MM.1S (cell line): ENCODE measurements around the gene RPH3AL.

Source experiments
- DNase-seq: peaks from one replicate; pipeline ENCODE4 v3.0.0-alpha.2; 2015
- H2AFZ ChIP-seq: fragments of 300-600 bp; sonication (generic); 2 replicates; pipeline ENCODE4 v1.6.0; 2016; ENCODE audit warnings: antibody characterized with exemption, low read length
- H3F3A ChIP-seq: fragments of 300-600 bp; sonication (generic); 2 replicates; pipeline ENCODE4 v1.6.1; 2016; ENCODE audit warnings: mild to moderate bottlenecking, antibody characterized with exemption, low read length, moderate library complexity, mixed read lengths; ENCODE audit not compliant: insufficient read depth
- H3K27ac ChIP-seq: fragments of 300-600 bp; sonication (generic); 2 replicates; pipeline ENCODE4 v1.5.1; 2016; ENCODE audit warnings: mild to moderate bottlenecking, low read length
- H3K27me3 ChIP-seq: fragments of 300-600 bp; sonication (generic); replicated peaks from 2 replicates; pipeline ENCODE4 v1.6.0; 2016; ENCODE audit warnings: low read length; ENCODE audit not compliant: insufficient read depth
- H3K36me3 ChIP-seq: fragments of 300-600 bp; sonication (generic); replicated peaks from 2 replicates; pipeline ENCODE4 v1.6.1; 2016; ENCODE audit warnings: mild to moderate bottlenecking, low read length, mixed read lengths; ENCODE audit not compliant: insufficient read depth
- H3K4me1 ChIP-seq: fragments of 300-600 bp; sonication (generic); 2 replicates; pipeline ENCODE4 v1.6.1; 2016; ENCODE audit warnings: low read length, mixed read lengths
- H3K4me2 ChIP-seq: fragments of 300-600 bp; sonication (generic); 2 replicates; pipeline ENCODE4 v1.6.0; 2016; ENCODE audit warnings: low read depth, low read length
- H3K4me3 ChIP-seq: fragments of 300-600 bp; sonication (generic); 2 replicates; pipeline ENCODE4 v1.5.1; 2016; ENCODE audit warnings: low read length, mixed read lengths
- H3K79me2 ChIP-seq: fragments of 300-600 bp; sonication (generic); 2 replicates; pipeline ENCODE4 v1.6.1; 2016; ENCODE audit warnings: mixed run types, low read length, mixed read lengths
- H3K9ac ChIP-seq: fragments of 300-600 bp; sonication (generic); 2 replicates; pipeline ENCODE4 v1.6.1; 2016; ENCODE audit warnings: low read length, mixed read lengths
- H3K9me2 ChIP-seq: fragments of 300-600 bp; sonication (generic); replicated peaks from 2 replicates; pipeline ENCODE4 v1.6.1; 2016; ENCODE audit warnings: mild to moderate bottlenecking, low read length, mixed read lengths; ENCODE audit not compliant: insufficient read depth
- H3K9me3 ChIP-seq: fragments of 300-600 bp; sonication (generic); replicated peaks from 2 replicates; pipeline ENCODE4 v1.6.1; 2016; ENCODE audit warnings: mild to moderate bottlenecking, low read length, mixed read lengths; ENCODE audit not compliant: insufficient read depth
- H4K20me1 ChIP-seq: fragments of 300-600 bp; sonication (generic); 2 replicates; pipeline ENCODE4 v1.6.1; 2016; ENCODE audit warnings: mild to moderate bottlenecking, low read length, moderate library complexity, mixed read lengths; ENCODE audit not compliant: insufficient read depth
- CTCF ChIP-seq: fragments of 300-600 bp; sonication (generic); IDR thresholded peaks from 2 replicates; pipeline ENCODE4 v1.5.1; 2016; ENCODE audit warnings: antibody characterized with exemption, low read length, mixed read lengths
- EZH2 ChIP-seq: fragments of 300-600 bp; sonication (generic); optimal IDR thresholded peaks from 2 replicates; pipeline ENCODE3; 2017; ENCODE audit warnings: low read depth, mild to moderate bottlenecking, antibody characterized with exemption, low read length, mixed read lengths
- EZH2phosphoT487 ChIP-seq: fragments of 300-600 bp; sonication (generic); IDR thresholded peaks from 2 replicates; pipeline ENCODE4 v1.6.1; 2018; ENCODE audit warnings: antibody characterized with exemption, low read length

Gene RPH3AL

GRCh38 chr17:249236-249993, 103.2 kb downstream of the RPH3AL start:
- Histone ChIP-seq H3K27ac (no peak overlapping the region), H2AFZ (no peak overlapping the region), H3K36me3 (no peaks in the 10 kb centered on the region), H3K27me3 (peaks cover 69% of the 10 kb centered on the region), H3K9ac (no peak overlapping the region), H3F3A (no peaks in the 10 kb centered on the region), H3K9me2 (no peaks in the 10 kb centered on the region), H3K79me2 (no peaks in the 10 kb centered on the region), H3K4me1 (no peaks in the 10 kb centered on the region), H3K9me3 (no peaks in the 10 kb centered on the region), H4K20me1 (no peaks in the 10 kb centered on the region), H3K4me2 (no peak overlapping the region), H3K4me3 (no peak overlapping the region)
- no peak for DNase-seq
- TF ChIP-seq EZH2 (no peak), EZH2phosphoT487 (no peak), CTCF (no peak)

- H3F3A ChIP-seq = no peaks in the 10 kb centered on the region
- no peaks in the 10 kb centered on the region for H3K9me3 ChIP-seq
- H3K9ac ChIP-seq = no peak overlapping the region
- no peak overlapping the region for H3K4me2 ChIP-seq
- no peaks in the 10 kb centered on the region for H3K9me2 ChIP-seq
- H3K79me2 ChIP-seq = no peaks in the 10 kb centered on the region
- TF ChIP-seq EZH2 (no peak), CTCF (no peak), EZH2phosphoT487 (no peak)
- no peak overlapping the region for H2AFZ ChIP-seq
- no peaks in the 10 kb centered on the region for H3K36me3 ChIP-seq
- no peaks in the 10 kb centered on the region for H3K4me1 ChIP-seq
- no peak overlapping the region for H3K4me3 ChIP-seq
- H3K27me3 ChIP-seq = peaks cover 69% of the 10 kb centered on the region
- no peak for DNase-seq
- no peak overlapping the region for H3K27ac ChIP-seq
- no peaks in the 10 kb centered on the region for H4K20me1 ChIP-seq
Observed at GRCh38 chr17:248337-249235, 104.0 kb downstream of the RPH3AL start.

- H3K27me3 ChIP-seq = peaks cover 64% of the 10 kb centered on the region
- H3K4me3 ChIP-seq = no peak overlapping the region
- H3K27ac ChIP-seq = no peak overlapping the region
- no peak overlapping the region for H2AFZ ChIP-seq
- H3K79me2 ChIP-seq = no peaks in the 10 kb centered on the region
- no peak overlapping the region for H3K9ac ChIP-seq
- TF ChIP-seq CTCF = no peak
- H3K9me3 ChIP-seq = no peaks in the 10 kb centered on the region
- H3K4me1 ChIP-seq = no peaks in the 10 kb centered on the region
- no peaks in the 10 kb centered on the region for H4K20me1 ChIP-seq
- H3K4me2 ChIP-seq = no peak overlapping the region
- DNase-seq = no peak
- H3K9me2 ChIP-seq = no peaks in the 10 kb centered on the region
- no peaks in the 10 kb centered on the region for H3K36me3 ChIP-seq
- H3F3A ChIP-seq = no peaks in the 10 kb centered on the region
Observed at GRCh38 chr17:247767-248166, 104.8 kb downstream of the RPH3AL start.
